ENCODE measurements around the gene SMIM12.

GRCh38 chr1:34828611-34829010, 30.9 kb downstream of the SMIM12 start:
- TF ChIP-seq CTCF (IDR thresholded peaks at IDR 0.05) = no peak
- no peak for TF ChIP-seq EZH2 (IDR thresholded peaks at IDR 0.05)
- no peak for TF ChIP-seq EZH2phosphoT487 (IDR thresholded peaks at IDR 0.05)

Measured in neural progenitor cell (in vitro differentiated cells).